Keratinocyte (primary cell): ENCODE measurements around the gene PPP1R1C. TPM values are rescaled to one million over a fixed set of nuclear protein-coding genes. Genes with fewer than 3 reads are reported as not detected.
A peak's percentile ranks its signal among the peaks of the same experiment; 100 is the strongest.

ENCODE experiments used
- DNase-seq: peaks from one replicate; pipeline ENCODE4 v3.0.0-alpha.2; 2011; ENCODE audit warnings: low read depth, missing footprints, low spot score
- FAIRE-seq: peaks from 2 replicates; lab custom pipeline; 2011; peaks lifted over from hg19 to GRCh38; lab: Jason Lieb, UNC
- H2AFZ ChIP-seq: 2 replicates; pipeline ENCODE4 v1.6.0; 2012; ENCODE audit warnings: low read length, control low read depth, inconsistent platforms; ENCODE audit not compliant: control insufficient read depth
- H3K27ac ChIP-seq: 2 replicates; pipeline ENCODE4 v1.5.1; 2011; ENCODE audit warnings: low read length; ENCODE audit not compliant: control insufficient read depth, insufficient read depth
- H3K27me3 ChIP-seq: 3 replicates; pipeline ENCODE4 v1.6.0; 2011; ENCODE audit warnings: low read length; ENCODE audit not compliant: control insufficient read depth, insufficient read depth; ENCODE audit errors: extremely low read depth
- H3K36me3 ChIP-seq, 2 experiments: 2 replicates in 1 of 2; 3 replicates in 1 of 2; pipeline ENCODE4 v1.5.1; 2011; ENCODE audit warnings: low read length in 2 of 2, mild to moderate bottlenecking in 1 of 2; ENCODE audit not compliant: control insufficient read depth in 2 of 2, insufficient read depth in 2 of 2; ENCODE audit errors: extremely low read depth in 1 of 2
- H3K4me1 ChIP-seq: 3 replicates; pipeline ENCODE4 v1.5.1; 2011; ENCODE audit warnings: low read length; ENCODE audit not compliant: control insufficient read depth, insufficient read depth; ENCODE audit errors: extremely low read depth
- H3K4me2 ChIP-seq: 3 replicates; pipeline ENCODE4 v1.6.0; 2011; ENCODE audit warnings: low read depth, low read length; ENCODE audit not compliant: control insufficient read depth, insufficient read depth; ENCODE audit errors: extremely low read depth
- H3K4me3 ChIP-seq, 3 experiments: fragments of 200-600 bp in 1 of 3; sonication (generic) in 1 of 3; 2 replicates in 2 of 3; 3 replicates in 1 of 3; pipeline ENCODE4 v1.5.1; 2011 to 2016; ENCODE audit warnings: low read length in 3 of 3, mild to moderate bottlenecking in 3 of 3, control low read depth in 2 of 3, inconsistent platforms in 1 of 3, low read depth in 1 of 3, mixed read lengths in 1 of 3, mixed run types in 1 of 3, moderate library complexity in 1 of 3; ENCODE audit not compliant: control insufficient read depth in 2 of 3, insufficient read depth in 2 of 3; ENCODE audit errors: extremely low read depth in 1 of 3
- H3K79me2 ChIP-seq: 2 replicates; pipeline ENCODE4 v1.6.0; 2012; ENCODE audit warnings: low read length; ENCODE audit not compliant: control insufficient read depth, insufficient read depth
- H3K9ac ChIP-seq: 3 replicates; pipeline ENCODE4 v1.6.0; 2011; ENCODE audit warnings: low read length; ENCODE audit not compliant: control insufficient read depth, insufficient read depth; ENCODE audit errors: extremely low read depth
- H3K9me1 ChIP-seq: 3 replicates; pipeline ENCODE4 v1.6.0; 2011; ENCODE audit warnings: low read length; ENCODE audit not compliant: control insufficient read depth, insufficient read depth; ENCODE audit errors: extremely low read depth
- H3K9me3 ChIP-seq: 2 replicates; pipeline ENCODE4 v1.5.1; 2012; ENCODE audit warnings: low read depth, low read length; ENCODE audit not compliant: control insufficient read depth
- H4K20me1 ChIP-seq: 3 replicates; pipeline ENCODE4 v1.6.0; 2011; ENCODE audit warnings: low read length; ENCODE audit not compliant: control insufficient read depth, insufficient read depth; ENCODE audit errors: extremely low read depth
- EZH2 ChIP-seq: IDR thresholded peaks from one replicate; pipeline ENCODE4 v1.6.1; 2012; ENCODE audit warnings: inconsistent platforms, mild to moderate bottlenecking, low read length, moderate library complexity
- dilution Hi-C: fragments of 300-500 bp; cut with MboI; formaldehyde crosslinking; loops from one replicate; pipeline ENCODE4 v1.7.0; 2020; ENCODE audit warnings: low sequenced_read_pairs; ENCODE audit not compliant: extremely low pct_ligation_motif_present
- polyA plus RNA-seq, 5 experiments: library from polyadenylated mRNA; depleted of rRNA in 3 of 5; stranded (reverse) in 3 of 5; stranded (forward) in 1 of 5; unstranded in 1 of 5; fragments of >200 nt; gene quantifications; 1 replicate in 1 of 5; 2 replicates in 3 of 5; 3 replicates in 1 of 5; pipeline versions ENCODE4 v1.2.1 to v1.2.3, GENCODE V29; 2011 to 2012; ENCODE audit warnings: missing spikeins in 2 of 5, low read depth in 1 of 5, low replicate concordance in 1 of 5
- TF ChIP-seq, protein P1 (sequence below), 3 experiments: IDR thresholded peaks in 1 of 3; conservative IDR thresholded peaks in 1 of 3; optimal IDR thresholded peaks in 1 of 3; 2 replicates in 2 of 3; 3 replicates in 1 of 3; pipeline versions ENCODE3 to v1.5.1; 2011; ENCODE audit warnings: low read length in 3 of 3, mild to moderate bottlenecking in 3 of 3, moderate library complexity in 2 of 3, control low read depth in 1 of 3, inconsistent platforms in 1 of 3; ENCODE audit not compliant: insufficient read depth in 2 of 3; ENCODE audit errors: extremely low read depth in 1 of 3

Gene PPP1R1C
- polyA plus RNA-seq, 1 donor (not counting 4 experiments of a cell fraction or from before 2014, with no cell fraction given): 4.3 TPM

DNA sequence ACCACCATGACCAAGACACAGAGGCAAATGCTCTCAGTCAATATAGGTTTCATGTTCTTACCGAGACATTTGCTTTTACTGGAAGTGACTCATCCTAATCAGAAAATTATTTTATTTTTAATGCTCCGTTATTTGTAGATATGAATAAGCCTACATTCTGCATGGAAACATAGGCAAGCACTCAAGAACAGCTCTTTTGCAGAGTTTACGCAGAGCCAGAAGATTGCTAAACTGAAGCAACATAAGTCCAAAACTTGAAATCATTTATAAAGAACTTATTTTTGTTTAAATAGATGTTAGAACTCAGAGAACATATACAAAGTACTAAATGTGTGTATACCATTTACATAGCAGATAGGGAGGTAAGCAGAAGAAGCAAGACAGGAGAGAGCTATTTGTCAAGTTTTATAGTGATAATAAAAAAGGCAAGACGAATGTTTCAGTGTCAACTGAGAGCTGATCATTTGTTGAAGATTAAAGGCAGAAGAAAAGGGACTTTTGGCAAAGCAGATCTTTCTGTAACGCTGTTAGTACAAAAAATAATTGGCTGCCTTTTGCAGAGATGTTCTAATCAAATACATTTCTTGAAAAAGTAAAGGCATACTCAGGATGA lies 12.4 kb upstream of the PPP1R1C start:
- Histone ChIP-seq H3K9me3 (no peaks in the 10 kb centered on the region), H4K20me1 (no peaks in the 10 kb centered on the region), H2AFZ (peak overlapping the region; percentile 81), H3K27me3 (no peaks in the 10 kb centered on the region), H3K36me3 (no peaks in the 10 kb centered on the region), H3K4me3 (peak overlapping the region in 2 of 3 experiments; percentile 17 to 33), H3K79me2 (no peaks in the 10 kb centered on the region), H3K9me1 (no peaks in the 10 kb centered on the region), H3K9ac (peak overlapping the region; percentile 40), H3K4me2 (peak overlapping the region; percentile 76), H3K27ac (peak overlapping the region; percentile 61), H3K4me1 (peaks cover 42% of the 10 kb centered on the region)
- dilution Hi-C loops: no loop called here
- FAIRE-seq (no peak), DNase-seq (no peak)
- TF ChIP-seq EZH2: no peak
- TF ChIP-seq, protein P1, sequence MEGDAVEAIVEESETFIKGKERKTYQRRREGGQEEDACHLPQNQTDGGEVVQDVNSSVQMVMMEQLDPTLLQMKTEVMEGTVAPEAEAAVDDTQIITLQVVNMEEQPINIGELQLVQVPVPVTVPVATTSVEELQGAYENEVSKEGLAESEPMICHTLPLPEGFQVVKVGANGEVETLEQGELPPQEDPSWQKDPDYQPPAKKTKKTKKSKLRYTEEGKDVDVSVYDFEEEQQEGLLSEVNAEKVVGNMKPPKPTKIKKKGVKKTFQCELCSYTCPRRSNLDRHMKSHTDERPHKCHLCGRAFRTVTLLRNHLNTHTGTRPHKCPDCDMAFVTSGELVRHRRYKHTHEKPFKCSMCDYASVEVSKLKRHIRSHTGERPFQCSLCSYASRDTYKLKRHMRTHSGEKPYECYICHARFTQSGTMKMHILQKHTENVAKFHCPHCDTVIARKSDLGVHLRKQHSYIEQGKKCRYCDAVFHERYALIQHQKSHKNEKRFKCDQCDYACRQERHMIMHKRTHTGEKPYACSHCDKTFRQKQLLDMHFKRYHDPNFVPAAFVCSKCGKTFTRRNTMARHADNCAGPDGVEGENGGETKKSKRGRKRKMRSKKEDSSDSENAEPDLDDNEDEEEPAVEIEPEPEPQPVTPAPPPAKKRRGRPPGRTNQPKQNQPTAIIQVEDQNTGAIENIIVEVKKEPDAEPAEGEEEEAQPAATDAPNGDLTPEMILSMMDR (optimal IDR thresholded peaks at IDR 0.05 in 1 of 3, IDR thresholded peaks at IDR 0.05 in 1 of 3, conservative IDR thresholded peaks at IDR 0.05 in 1 of 3; ENCODE audit: extremely low read depth in 1 of 3, insufficient read depth in 2 of 3, low read length in 3 of 3): no peak

DNA sequence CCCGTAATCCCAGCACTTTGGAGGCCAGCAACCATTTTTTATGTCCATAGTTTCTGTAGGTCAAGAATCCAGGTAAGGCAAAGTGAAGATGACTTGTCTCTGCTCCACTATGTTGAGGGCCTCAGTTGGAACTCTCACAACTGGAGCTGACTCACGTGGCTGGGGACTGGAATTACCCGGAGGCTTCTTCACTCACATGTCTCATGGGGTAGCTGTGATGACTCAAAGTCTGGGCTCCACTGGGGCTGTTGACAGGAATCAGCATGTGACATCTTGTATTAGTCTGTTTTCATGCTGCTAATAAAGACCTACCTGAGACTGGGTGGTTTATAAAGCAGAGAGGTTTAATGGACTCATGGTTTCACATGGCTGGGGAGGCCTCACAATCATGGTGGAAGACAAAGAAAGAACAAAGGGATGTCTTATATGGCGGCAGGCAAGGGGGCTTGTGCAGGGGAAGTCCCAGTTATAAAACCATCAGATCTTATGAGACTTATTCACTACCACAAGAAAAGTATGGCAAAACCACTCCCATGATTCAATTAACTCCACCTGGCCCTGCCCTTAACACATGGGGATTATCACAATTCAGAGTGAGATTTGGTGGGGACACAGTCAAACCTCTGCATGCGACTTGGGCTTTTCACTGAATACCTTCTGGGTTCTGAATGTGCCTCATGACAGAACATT lies 7.8 kb upstream of the PPP1R1C start:
- H3K79me2 ChIP-seq: no peaks in the 10 kb centered on the region
- no peak overlapping the region for H3K4me3 ChIP-seq
- dilution Hi-C loops: no loop called here
- H3K4me2 ChIP-seq: peak overlapping the region; percentile 13
- no peaks in the 10 kb centered on the region for H3K36me3 ChIP-seq
- FAIRE-seq (peak; percentile 100), DNase-seq (peak; percentile 98)
- no peaks in the 10 kb centered on the region for H3K27me3 ChIP-seq
- TF ChIP-seq EZH2: no peak
- TF ChIP-seq, protein P1 (optimal IDR thresholded peaks at IDR 0.05 in 1 of 3, IDR thresholded peaks at IDR 0.05 in 1 of 3, conservative IDR thresholded peaks at IDR 0.05 in 1 of 3; ENCODE audit: extremely low read depth in 1 of 3, insufficient read depth in 2 of 3, low read length in 3 of 3): no peak
- H2AFZ ChIP-seq: peak overlapping the region; percentile 69
- no peaks in the 10 kb centered on the region for H3K9me3 ChIP-seq
- peak overlapping the region; percentile 53 for H3K9ac ChIP-seq
- no peaks in the 10 kb centered on the region for H3K9me1 ChIP-seq
- peak overlapping the region; percentile 88 for H3K27ac ChIP-seq
- peaks cover 28% of the 10 kb centered on the region for H3K4me1 ChIP-seq
- no peaks in the 10 kb centered on the region for H4K20me1 ChIP-seq
